Right atrium auricular region (tissue), 2 donors: Measurements from ENCODE around the gene PCGF3. TPM values are rescaled to one million over a fixed set of nuclear protein-coding genes. Genes with fewer than 3 reads are reported as not detected.
"Not testable (repeated sequence)": the region's sequence is repeated elsewhere in the genome, so short reads cannot be mapped to it uniquely, and the experiment has no call there.

ENCODE experiments used
- DNase-seq: peaks from one replicate; pipeline ENCODE4 v3.0.0-alpha.2; 2019; ENCODE audit warnings: low spot score
- H3K27ac ChIP-seq, 2 donors: fragments of 200-600 bp; sonication (generic); 1 replicate in 1 of 2; 2 replicates in 1 of 2; pipeline ENCODE4 v1.5.1; 2016 to 2019
- H3K27me3 ChIP-seq, 2 donors: fragments of 200-600 bp; sonication (generic); one replicate each; pipeline versions ENCODE4 v1.5.1 to v1.6.0; 2017 to 2019
- H3K36me3 ChIP-seq: fragments of 200-600 bp; sonication (generic); one replicate; pipeline ENCODE4 v1.5.1; 2016
- H3K4me1 ChIP-seq, 2 donors: fragments of 200-600 bp; sonication (generic); one replicate each; pipeline versions ENCODE4 v1.5.1 to v1.6.0; 2017 to 2019
- H3K4me3 ChIP-seq, 2 donors: fragments of 200-600 bp; sonication (generic); 1 replicate in 1 of 2; 2 replicates in 1 of 2; pipeline ENCODE4 v1.5.1; 2017 to 2019; ENCODE audit warnings: mild to moderate bottlenecking in 1 of 2, moderate library complexity in 1 of 2
- H3K9me3 ChIP-seq, 2 donors: fragments of 200-600 bp; sonication (generic); one replicate each; pipeline ENCODE4 v1.5.1; 2019
- CTCF ChIP-seq, 2 donors: fragments of 200-600 bp; sonication (generic); IDR thresholded peaks; one replicate each; pipeline ENCODE4 v1.5.1; 2019; ENCODE audit warnings: antibody characterized with exemption in 2 of 2
- total RNA-seq, 2 donors: library from RNA; depleted of rRNA; stranded (reverse); fragments of >200 nt; gene quantifications; one replicate each; pipeline ENCODE4 v1.1.0, GENCODE V29; 2016

PCGF3 gene
- total RNA-seq, 2 donors from 2014 or later = 17.9 to 22.6 TPM

- peaks cover 41% of the 10 kb centered on the region for H3K36me3 ChIP-seq
- no peaks in the 10 kb centered on the region for H3K9me3 ChIP-seq
- no peak for DNase-seq
- no peak for TF ChIP-seq CTCF (IDR thresholded peaks at IDR 0.05)
- no peaks in the 10 kb centered on the region for H3K27me3 ChIP-seq
- no peak overlapping the region for H3K27ac ChIP-seq
- H3K4me1 ChIP-seq = peaks cover 0 to 67% of the 10 kb centered on the region in 2 donors
- H3K4me3 ChIP-seq = no peak overlapping the region
Observed at GRCh38 chr4:779555-779954, 73.9 kb downstream of the PCGF3 start.

- H3K9me3 ChIP-seq, DNase-seq, H3K27me3 ChIP-seq: not testable (repeated sequence)
- peaks cover 34% of the 10 kb centered on the region for H3K36me3 ChIP-seq
- H3K27ac ChIP-seq = peak overlapping the region; percentile 92 to 95
- peak overlapping the region; percentile 91 to 100 for H3K4me3 ChIP-seq
- H3K4me1 ChIP-seq = peaks cover 0 to 60% of the 10 kb centered on the region in 2 donors
Observed at GRCh38 chr4:780255-780654, 74.6 kb downstream of the PCGF3 start.

GRCh38 chr4:780716-781492 is 75.3 kb downstream of the PCGF3 start:
- peaks cover 4 to 11% of the 10 kb centered on the region in 2 donors for H3K27me3 ChIP-seq
- H3K36me3 ChIP-seq = peaks cover 29% of the 10 kb centered on the region
- peak overlapping the region; percentile 91 to 100 for H3K4me3 ChIP-seq
- no peaks in the 10 kb centered on the region for H3K9me3 ChIP-seq
- H3K4me1 ChIP-seq = peaks cover 0 to 60% of the 10 kb centered on the region in 2 donors
- TF ChIP-seq CTCF (IDR thresholded peaks at IDR 0.05) = no peak
- no peak for DNase-seq
- peak overlapping the region; percentile 92 to 95 for H3K27ac ChIP-seq

GRCh38 chr4:781493-782216 is 76.0 kb downstream of the PCGF3 start:
- H3K36me3 ChIP-seq = peaks cover 22% of the 10 kb centered on the region
- peaks cover 0 to 60% of the 10 kb centered on the region in 2 donors for H3K4me1 ChIP-seq
- H3K4me3 ChIP-seq = peak overlapping the region; percentile 91 to 100
- DNase-seq = peak; percentile 99
- H3K9me3 ChIP-seq = no peaks in the 10 kb centered on the region
- peak overlapping the region; percentile 92 to 95 for H3K27ac ChIP-seq
- peaks cover 7 to 19% of the 10 kb centered on the region in 2 donors for H3K27me3 ChIP-seq
- TF ChIP-seq CTCF (IDR thresholded peaks at IDR 0.05) = no peak

- Histone ChIP-seq H3K4me3 (no peak overlapping the region), H3K9me3 (no peaks in the 10 kb centered on the region), H3K4me1 (peaks cover 0 to 42% of the 10 kb centered on the region in 2 donors), H3K27me3 (peaks cover 11 to 24% of the 10 kb centered on the region in 2 donors), H3K27ac (no peak overlapping the region), H3K36me3 (peaks cover under 1% of the 10 kb centered on the region)
- TF ChIP-seq CTCF (IDR thresholded peaks at IDR 0.05) = no peak
- DNase-seq = no peak
Observed at GRCh38 chr4:784401-785331, 79.0 kb downstream of the PCGF3 start.
